Right renal pelvis (tissue), 4 donors: ENCODE results near the gene FOXQ1. TPM values are rescaled to one million over a fixed set of nuclear protein-coding genes. Genes with fewer than 3 reads are reported as not detected.

ENCODE experiments used
- DNase-seq, 4 donors: peaks; one replicate each; pipeline ENCODE4 v3.0.0-alpha.2; 2013; ENCODE audit warnings: low read depth in 4 of 4, low spot score in 3 of 4, missing footprints in 1 of 4
- polyA plus RNA-seq, 4 donors: library from polyadenylated mRNA; unstranded; fragments of 120-200 nt; gene quantifications; one replicate each; pipeline ENCODE4 v1.2.1, GENCODE V29; 2013; ENCODE audit not compliant: insufficient read length in 4 of 4

FOXQ1 gene
- polyA plus RNA-seq, 4 donors, result 12.1 to 17.5 (median 13.8) TPM

DNA sequence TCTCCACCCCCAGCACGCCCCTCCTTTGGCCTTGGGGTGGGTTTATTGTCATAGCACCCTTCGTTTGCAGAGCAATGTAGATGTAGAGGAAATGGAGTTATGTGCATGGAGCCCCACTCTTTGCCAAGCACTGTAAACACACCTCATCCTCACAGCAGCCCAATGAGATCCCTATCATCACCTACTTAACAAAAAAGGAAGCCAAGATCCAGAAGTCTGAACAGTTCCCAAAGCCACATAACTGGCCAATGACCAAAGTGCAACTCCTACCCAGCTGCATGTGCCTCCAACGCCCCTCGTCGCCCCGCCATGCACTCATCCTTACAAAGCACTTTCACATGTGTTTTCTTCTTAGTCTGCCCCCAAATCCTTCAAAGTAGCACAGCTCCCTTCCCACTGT, 21.8 kb upstream of the FOXQ1 start:
- DNase-seq, result no peak

DNA sequence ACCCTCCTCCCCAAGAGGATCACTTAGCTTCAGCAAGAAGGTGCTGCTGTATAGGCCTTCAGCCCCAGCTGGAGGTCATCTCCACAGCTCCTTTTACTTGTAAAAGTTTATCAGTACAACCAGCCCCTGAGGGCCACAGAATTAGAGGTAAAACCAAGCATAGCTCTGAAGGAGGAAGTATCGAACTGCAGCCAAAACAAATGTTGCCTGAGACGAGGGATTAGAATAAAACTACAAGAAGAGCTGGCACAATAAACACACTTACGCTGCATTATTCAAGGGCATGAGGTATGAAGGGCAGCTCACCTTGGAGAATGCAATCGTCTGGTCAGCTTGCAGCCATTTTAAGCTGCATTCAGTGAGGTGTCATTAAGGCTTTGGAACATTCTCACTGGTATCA, 21.1 kb upstream of the FOXQ1 start:
- DNase-seq, result no peak

DNA sequence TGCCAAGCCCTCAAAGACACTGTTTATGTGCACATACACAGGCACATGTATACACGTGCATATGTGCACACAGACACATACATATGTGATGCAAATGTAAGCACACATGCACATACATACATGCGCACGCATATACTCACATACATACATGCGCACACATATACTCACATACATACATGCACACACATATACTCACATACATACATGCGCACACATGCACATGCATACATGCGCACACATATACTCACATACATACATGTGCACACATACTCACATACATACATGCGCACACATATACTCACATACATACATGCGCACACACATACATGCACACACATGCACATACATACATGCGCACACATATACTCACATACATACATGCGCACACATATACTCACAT, 20.5 kb upstream of the FOXQ1 start:
- DNase-seq, result no peak

- no peak for DNase-seq
Observed at GRCh38 chr6:1295420-1295819, 16.5 kb upstream of the FOXQ1 start.

DNA sequence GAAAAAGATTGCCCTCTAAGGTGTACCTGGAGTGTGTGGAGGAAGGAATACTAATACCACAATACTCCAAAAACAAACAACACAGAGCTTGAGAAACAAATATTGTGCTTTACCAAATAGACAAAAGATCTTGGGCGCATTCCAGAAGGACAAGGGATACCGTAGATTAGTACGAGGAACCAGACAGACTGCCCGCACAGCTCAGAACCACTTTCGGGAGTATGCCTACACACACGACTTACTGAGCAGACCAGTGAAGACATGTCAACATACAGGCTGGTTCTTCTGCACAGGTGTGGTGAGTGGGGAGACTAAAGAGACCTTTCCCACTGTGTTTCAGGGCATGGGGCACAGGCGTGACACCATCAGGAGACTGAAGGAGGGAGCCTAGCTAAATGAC, 15.8 kb upstream of the FOXQ1 start:
- no peak for DNase-seq

GRCh38 chr6:1296542-1296941, 15.4 kb upstream of the FOXQ1 start:
- no peak for DNase-seq

DNA sequence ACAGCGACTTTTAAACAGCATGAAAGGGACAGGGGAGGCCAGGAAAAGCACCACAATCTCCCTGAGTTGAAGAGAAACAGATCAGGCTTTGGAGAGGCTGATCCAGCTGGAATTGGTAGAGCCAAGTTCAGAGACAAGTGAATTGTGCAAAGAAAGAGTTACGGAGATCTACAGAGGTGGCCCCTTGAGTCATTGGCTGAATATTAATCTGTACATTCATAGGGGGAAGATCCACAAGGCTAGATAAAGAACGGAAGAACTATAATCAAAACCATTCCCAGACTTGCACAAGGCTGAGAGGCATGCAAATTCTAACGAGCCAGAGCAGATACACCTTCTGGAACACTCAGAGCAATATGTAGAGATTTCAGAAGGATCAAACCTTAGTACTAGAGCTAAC, 14.2 kb upstream of the FOXQ1 start:
- no peak for DNase-seq

- no peak for DNase-seq
Observed at GRCh38 chr6:1298768-1299167, 13.1 kb upstream of the FOXQ1 start.

DNA sequence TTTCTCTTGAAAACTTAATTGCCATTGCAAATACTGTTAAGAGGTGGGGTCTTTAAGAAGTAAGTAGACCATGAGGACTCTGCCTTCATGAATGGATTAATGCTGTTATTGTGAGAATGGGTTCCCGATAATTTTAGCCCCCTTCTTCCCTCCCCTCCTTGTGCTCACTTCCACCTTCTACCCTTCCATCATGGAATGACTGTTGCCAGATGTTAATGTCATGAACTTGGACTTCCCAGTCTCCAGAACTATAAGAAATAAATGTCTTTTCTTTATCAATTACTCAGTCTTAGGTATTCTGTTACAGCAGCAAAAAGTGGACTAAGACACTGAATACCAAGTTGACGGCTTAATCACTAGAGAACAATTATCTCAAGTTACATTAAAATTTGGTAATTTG, 5.8 kb upstream of the FOXQ1 start:
- DNase-seq, result no peak

DNA sequence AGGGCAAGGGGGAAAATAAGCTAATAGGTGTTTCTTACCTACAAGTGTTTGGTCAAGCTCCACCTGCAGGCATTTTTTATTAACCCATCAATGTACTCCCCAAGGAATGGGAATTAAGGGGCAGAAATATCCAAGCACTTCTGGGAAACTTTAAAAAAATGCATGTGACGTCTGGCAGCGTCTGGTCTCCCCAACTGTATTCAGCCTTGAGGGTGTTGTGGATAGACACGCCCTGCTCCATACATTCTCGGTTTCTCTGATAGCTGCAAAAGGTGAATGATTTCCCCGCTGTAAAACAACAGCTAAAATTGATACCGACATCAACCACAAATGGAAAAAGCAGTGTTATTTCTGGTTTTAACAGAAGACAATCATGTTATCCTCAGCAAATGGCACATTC, 2.5 kb upstream of the FOXQ1 start:
- no peak for DNase-seq

DNA sequence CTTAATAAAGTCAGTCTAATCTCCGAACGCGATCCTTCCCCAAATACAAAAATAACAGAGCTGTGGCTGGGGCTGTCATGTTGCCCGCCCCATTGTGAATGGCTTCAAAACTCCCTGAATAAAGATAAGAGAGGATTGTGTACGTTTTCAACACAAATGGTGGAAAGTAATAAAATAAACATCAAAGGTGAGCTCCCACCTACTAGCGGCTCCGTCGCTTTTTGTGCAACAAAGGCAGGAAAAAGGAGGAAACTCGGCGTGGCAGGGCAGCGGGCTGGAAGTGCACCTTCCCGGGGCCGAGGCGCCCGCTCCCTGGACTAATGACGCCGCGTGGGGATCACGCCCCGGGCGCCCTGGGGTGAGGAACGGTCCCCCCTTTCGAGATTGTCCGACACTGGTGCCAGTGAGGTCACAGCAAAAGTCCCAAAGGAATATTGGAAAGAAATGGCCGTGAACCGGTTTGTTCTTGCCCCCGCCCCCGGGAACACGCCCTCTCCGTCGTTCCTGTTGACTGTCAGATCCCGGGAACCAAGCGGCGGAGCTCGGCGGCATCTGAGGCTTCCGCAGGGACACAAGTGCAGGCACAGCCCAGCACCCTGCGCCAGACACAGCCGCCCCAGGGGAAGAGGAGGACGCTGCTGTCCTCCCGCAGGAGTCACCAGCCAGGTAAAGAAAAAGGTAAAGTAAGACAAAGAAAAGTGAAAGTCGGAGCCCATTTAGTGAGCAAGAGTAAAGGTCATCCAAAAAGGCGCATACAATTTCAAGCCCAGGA, 1.1 kb upstream of the FOXQ1 start:
- no peak for DNase-seq

GRCh38 chr6:1312203-1312472, 240 bp downstream of the FOXQ1 start:
- no peak for DNase-seq

- DNase-seq, result no peak
Observed at GRCh38 chr6:1312473-1313367, 822 bp downstream of the FOXQ1 start.

- no peak for DNase-seq
Observed at GRCh38 chr6:1313384-1313766, 1.5 kb downstream of the FOXQ1 start.

DNA sequence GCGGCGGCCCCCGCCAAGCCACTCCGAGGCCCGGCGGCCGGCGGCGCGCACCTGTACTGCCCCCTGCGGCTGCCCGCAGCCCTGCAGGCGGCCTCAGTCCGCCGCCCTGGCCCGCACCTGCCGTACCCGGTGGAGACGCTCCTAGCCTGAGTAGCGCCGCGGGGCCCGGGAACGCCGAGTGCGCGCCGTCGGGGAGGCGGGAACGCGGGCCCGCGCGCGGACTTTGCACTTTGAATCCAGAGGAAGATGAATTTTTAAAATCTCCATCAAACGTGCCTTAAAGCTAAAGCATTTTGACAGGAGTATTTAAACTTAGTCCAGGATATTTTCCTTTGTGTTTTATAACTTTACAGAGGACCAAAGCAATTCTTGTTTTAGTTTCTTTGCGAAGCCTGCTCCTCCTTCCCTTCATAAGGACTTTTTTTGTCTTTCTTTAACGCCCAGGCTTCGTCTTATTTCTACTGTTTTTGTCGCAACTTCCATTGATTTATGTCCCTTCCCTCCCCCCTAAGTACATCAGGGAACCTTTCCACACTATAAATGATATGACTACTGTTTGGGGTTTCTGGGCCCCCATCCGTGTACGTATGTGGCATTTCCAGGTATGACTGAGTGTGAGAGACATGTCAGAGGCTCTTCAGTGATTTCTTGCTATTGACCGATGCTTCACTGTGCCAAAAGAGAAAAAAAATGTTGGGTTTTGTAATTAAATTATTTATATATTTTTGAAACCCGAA, 2.0 kb downstream of the FOXQ1 start:
- DNase-seq, result no peak

DNA sequence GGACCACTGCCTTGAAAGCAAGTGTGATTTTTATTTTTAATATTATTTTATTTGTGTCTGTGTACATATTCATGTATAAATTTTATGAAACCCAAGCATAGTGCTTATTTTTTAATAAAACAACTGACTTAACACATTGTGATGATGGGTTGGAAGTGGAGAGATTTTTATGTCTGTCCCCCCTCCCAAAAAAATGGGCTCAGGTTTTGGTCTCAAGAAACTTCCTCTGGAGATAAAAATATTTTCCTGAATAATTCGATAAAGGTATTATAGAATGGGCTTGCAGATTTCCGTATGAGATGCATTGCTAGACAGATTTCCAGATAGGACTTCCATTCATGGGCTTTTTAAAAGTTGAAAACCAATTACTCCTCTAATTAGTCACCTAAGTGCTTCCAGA, 2.7 kb downstream of the FOXQ1 start:
- DNase-seq, result no peak

DNA sequence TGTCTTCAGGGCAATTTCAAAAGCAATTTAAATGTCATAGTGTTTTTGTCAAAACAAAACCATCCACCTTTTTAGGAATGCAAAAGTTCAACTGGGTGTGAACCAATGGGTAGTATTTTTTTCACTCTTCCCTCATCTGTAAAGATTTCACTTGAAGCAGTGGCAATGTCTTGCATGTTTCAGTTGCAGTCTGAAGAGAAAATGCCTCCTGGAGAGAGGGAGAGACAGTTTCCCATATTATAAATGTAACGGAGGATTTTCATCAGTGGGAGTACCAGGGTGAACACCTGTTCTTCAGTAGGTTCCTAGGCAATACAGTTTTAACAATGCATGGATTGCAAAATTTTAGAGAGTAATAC, 3.3 kb downstream of the FOXQ1 start:
- no peak for DNase-seq

DNA sequence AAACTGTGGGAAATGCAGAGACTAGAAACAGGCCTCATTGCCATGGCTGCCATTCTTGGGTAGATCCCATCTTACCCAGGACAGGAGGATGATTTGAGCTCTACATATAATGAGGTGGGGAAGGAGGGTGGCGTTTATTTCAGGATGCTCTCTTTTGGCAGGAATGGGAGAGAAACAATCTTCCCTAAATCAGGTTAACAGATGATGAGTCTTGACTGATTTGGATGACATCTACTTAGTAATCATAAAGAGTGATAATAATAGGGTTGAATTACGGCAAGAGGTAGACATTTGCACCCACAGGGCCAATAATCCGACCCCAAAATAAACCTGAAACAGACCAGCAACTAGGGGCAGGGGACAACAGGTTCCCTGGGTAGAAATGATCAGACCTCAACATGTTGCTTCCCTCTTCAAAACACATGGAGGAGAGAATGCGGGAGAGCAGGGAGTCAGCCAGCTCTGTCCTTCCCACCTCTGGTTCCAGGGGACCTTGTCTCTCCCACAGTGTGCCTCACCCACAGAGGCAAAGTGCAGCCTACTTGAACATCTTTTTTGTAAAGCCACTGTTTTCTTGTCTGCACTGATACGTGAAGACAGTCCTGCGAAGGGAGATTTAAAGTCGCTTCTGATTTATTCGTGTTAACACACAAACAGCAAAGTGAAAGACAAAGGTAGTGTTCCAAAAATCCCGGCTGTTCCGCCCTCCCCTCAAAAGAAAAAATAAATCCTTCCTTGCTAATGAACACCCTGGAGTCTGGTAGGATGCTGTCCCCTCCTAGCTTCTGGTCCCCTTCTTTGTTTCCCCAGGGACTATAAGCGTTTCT, 3.9 kb downstream of the FOXQ1 start:
- DNase-seq, result no peak

GRCh38 chr6:1316489-1316971, 4.6 kb downstream of the FOXQ1 start:
- DNase-seq, result no peak

DNA sequence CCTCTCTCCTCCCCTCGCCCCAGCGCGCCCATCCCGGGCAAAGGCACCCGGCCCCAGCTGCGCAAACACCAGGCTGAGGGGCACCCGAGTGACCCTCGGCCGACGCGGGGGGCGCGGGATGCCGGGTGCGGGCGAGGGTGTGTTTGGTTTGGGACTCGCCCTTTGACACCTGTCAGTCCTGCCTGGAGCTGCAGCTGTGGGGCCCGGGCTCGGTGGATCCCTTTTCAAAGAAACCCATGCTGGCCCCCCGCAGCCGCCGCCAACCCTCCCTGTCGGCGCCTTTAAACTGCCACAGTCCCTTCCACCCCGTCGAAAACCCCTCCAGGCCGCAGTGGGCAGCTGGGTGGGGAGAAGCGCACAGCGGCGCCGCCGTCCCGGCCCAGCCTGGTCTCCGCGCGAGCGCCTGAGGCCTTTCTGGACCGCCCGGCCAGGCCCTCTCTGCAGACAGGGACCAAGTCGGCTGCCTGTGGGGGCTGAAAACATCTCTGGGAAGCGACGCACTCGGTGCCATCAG, 5.5 kb downstream of the FOXQ1 start:
- no peak for DNase-seq
